Measurements from ENCODE around the gene ZDHHC8. TPM values are rescaled to one million over a fixed set of nuclear protein-coding genes. Genes with fewer than 3 reads are reported as not detected.

ZDHHC8 gene
- total RNA-seq, 1 experiment from 2014 or later = 78.4 TPM

DNA sequence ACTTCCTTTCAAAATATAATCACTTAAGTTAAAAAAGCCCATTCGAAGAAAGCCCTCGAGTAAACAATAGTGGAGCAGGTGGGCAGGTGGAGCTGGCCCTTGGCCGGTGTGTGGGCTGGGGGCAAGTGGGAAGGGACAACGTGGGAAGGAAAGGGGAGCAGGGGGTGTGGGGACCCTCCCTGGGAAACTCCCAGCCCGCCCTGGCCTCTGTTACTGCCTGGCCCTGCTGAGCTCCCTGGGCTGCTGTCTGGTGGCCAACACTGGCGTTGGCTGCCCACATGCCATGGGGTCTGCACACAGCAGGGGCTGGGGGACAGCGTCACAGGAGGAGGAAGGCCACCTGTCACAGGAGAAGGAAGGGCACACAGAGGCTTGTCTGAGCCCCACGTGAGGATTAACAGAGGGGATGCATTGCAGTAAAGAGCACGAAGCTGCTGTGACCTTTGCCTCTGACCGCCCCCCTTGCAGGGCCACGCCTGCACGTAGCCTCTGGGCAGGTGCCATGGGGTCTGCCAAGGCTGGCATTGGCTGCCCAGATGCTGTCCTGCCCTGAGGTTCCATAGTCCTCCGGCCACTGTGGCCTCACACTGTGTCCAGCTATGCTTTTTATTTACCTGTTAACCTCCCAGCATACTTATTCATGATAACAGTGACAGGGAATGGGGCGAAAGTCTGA is 55.4 kb downstream of the ZDHHC8 start:
- H3K27me3 Mint-ChIP-seq (ENCODE audit: unreplicated experiment) = peaks cover 59% of the 10 kb centered on the region
- no peaks in the 10 kb centered on the region for H3K4me1 Mint-ChIP-seq (ENCODE audit: low read depth, unreplicated experiment)
- no peaks in the 10 kb centered on the region for H3K36me3 Mint-ChIP-seq (ENCODE audit: insufficient read depth, unreplicated experiment)
- H3K9me3 Mint-ChIP-seq (ENCODE audit: low read depth, unreplicated experiment) = no peaks in the 10 kb centered on the region
- DNase-seq = no peak
- intact Hi-C loops (cut with micrococcal nuclease; ENCODE audit: unreplicated experiment) = no loop called here
- H3K27ac Mint-ChIP-seq (ENCODE audit: unreplicated experiment) = no peak overlapping the region
- BruUV-seq (replicated peaks) = no TSS peak
- H3K4me3 Mint-ChIP-seq (ENCODE audit: low read depth, unreplicated experiment) = no peak overlapping the region
- TF ChIP-seq, protein P1, sequence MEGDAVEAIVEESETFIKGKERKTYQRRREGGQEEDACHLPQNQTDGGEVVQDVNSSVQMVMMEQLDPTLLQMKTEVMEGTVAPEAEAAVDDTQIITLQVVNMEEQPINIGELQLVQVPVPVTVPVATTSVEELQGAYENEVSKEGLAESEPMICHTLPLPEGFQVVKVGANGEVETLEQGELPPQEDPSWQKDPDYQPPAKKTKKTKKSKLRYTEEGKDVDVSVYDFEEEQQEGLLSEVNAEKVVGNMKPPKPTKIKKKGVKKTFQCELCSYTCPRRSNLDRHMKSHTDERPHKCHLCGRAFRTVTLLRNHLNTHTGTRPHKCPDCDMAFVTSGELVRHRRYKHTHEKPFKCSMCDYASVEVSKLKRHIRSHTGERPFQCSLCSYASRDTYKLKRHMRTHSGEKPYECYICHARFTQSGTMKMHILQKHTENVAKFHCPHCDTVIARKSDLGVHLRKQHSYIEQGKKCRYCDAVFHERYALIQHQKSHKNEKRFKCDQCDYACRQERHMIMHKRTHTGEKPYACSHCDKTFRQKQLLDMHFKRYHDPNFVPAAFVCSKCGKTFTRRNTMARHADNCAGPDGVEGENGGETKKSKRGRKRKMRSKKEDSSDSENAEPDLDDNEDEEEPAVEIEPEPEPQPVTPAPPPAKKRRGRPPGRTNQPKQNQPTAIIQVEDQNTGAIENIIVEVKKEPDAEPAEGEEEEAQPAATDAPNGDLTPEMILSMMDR (IDR thresholded peaks at IDR 0.05; ENCODE audit: unreplicated experiment) = no peak
- CTCF ChIA-PET = interaction anchor here (1.2 kb wide), 1 partner anchor 10 kb away, joined by 3 read pairs; no protein-coding TSS in a partner anchor

DNA sequence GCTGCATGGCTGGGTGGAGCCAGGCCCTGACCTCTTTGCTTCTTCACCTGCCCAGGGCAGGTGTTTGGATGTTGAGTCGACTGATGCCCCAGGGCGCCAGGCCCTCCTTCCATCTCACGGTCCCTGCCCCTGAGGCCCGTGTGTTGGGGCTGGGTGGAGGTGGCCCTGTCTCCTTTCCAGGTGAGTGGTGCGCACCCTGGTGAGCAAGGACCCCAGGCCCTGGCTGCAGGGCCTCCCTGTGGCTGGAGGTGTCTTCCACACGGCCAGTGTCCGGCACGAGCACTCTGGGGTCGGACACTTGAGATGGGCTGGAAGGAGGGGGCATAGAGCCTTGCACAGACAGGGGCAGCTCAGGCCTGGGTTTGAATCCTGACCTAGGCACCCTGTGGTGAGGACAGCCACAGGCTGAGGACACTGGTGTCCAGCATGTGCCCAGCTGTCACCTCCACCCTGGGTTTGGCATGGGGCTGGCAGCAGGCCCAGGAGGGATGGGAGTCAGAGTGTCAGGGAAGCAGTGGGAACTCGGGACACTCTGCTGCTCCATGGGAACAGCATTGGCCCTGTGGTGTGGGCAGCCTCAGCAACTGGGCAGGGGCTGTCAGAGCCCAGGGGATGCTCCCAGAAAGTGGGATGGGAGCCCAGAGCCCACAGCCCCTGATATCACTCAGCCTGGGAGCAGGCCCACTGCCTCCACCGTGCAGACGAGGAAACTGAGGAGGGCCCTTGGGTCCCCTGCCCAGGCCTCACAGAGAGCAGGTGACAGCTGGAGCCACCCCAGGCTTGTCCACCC is 56.4 kb downstream of the ZDHHC8 start:
- CTCF ChIA-PET = interaction anchor here (1.5 kb wide), 1 partner anchor 51 kb away, joined by 5 read pairs; no protein-coding TSS in a partner anchor
- Mint-ChIP-seq H3K27ac (ENCODE audit: unreplicated experiment) (no peak overlapping the region), H3K27me3 (ENCODE audit: unreplicated experiment) (peaks cover 52% of the 10 kb centered on the region), H3K9me3 (ENCODE audit: low read depth, unreplicated experiment) (no peaks in the 10 kb centered on the region), H3K4me3 (ENCODE audit: low read depth, unreplicated experiment) (no peak overlapping the region), H3K36me3 (ENCODE audit: insufficient read depth, unreplicated experiment) (no peaks in the 10 kb centered on the region), H3K4me1 (ENCODE audit: low read depth, unreplicated experiment) (no peaks in the 10 kb centered on the region)
- BruUV-seq (replicated peaks) = no TSS peak
- DNase-seq = no peak
- TF ChIP-seq, protein P1 (IDR thresholded peaks at IDR 0.05; ENCODE audit: unreplicated experiment) = no peak
- intact Hi-C loops (cut with micrococcal nuclease; ENCODE audit: unreplicated experiment) = no loop called here

DNA sequence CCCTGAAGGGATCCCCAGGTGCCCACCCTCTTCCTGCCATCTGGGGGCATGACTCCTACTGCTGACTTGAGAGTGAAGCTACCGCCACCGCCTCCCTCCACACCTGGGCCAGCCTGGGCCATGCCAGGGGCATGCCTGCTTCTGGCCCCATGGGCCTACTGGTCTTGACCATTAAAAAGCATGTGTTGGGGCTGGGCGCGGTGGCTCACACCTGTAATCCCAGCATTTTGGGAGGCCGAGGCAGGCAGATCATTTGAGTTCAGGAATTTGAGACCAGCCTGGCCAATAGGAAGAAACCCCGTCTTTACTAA is 56.9 kb downstream of the ZDHHC8 start:
- intact Hi-C loops (cut with micrococcal nuclease; ENCODE audit: unreplicated experiment) = no loop called here

DNA sequence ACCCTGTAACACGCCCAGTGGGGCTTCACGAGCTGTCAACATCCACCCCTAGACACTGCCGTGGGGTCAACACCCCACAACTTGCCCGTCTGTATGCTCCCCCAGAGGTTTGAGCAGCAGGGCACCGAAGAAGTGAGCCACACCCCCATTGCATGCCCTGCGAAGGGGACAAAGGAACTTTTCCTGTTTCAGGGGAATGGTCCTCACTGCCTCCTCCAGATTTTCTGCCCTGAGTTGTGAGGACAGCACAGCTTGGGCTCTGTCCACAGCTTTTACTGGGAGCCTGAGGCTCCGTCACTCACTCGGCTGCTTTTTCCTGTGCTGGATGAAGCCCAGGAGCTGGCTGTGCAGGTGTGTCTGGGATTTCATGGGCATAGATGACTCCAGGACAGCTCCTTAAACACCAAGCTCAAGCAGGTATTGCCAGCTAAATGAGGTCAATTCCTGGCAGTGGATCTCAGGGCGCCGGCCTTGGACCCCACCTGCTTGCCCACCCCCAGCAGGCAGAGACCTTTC is 59.5 kb downstream of the ZDHHC8 start:
- intact Hi-C loops (cut with micrococcal nuclease; ENCODE audit: unreplicated experiment) = no loop called here
- TF ChIP-seq, protein P1 (IDR thresholded peaks at IDR 0.05; ENCODE audit: unreplicated experiment) = no peak
- CTCF ChIA-PET = interaction anchor here (2.1 kb wide), 1 partner anchor 10 kb away, joined by 8 read pairs; no protein-coding TSS in a partner anchor
- Mint-ChIP-seq H3K9me3 (ENCODE audit: low read depth, unreplicated experiment) (no peaks in the 10 kb centered on the region), H3K4me1 (ENCODE audit: low read depth, unreplicated experiment) (no peaks in the 10 kb centered on the region), H3K27ac (ENCODE audit: unreplicated experiment) (no peak overlapping the region), H3K4me3 (ENCODE audit: low read depth, unreplicated experiment) (no peak overlapping the region), H3K27me3 (ENCODE audit: unreplicated experiment) (peaks cover 29% of the 10 kb centered on the region), H3K36me3 (ENCODE audit: insufficient read depth, unreplicated experiment) (no peaks in the 10 kb centered on the region)
- no TSS peak for BruUV-seq (replicated peaks)
- DNase-seq = no peak

More for the DNA sequence above, 56.9 kb downstream of the ZDHHC8 start:
- Mint-ChIP-seq H3K4me3 (ENCODE audit: low read depth, unreplicated experiment) (no peak overlapping the region), H3K27me3 (ENCODE audit: unreplicated experiment) (peaks cover 46% of the 10 kb centered on the region), H3K4me1 (ENCODE audit: low read depth, unreplicated experiment) (no peaks in the 10 kb centered on the region), H3K36me3 (ENCODE audit: insufficient read depth, unreplicated experiment) (no peaks in the 10 kb centered on the region), H3K27ac (ENCODE audit: unreplicated experiment) (no peak overlapping the region), H3K9me3 (ENCODE audit: low read depth, unreplicated experiment) (no peaks in the 10 kb centered on the region)
- BruUV-seq (replicated peaks) = no TSS peak
- CTCF ChIA-PET = interaction anchor here (0.6 to 1.5 kb wide), 2 partner anchors 51 to 59 kb away, joined by 3 to 5 read pairs; no protein-coding TSS in a partner anchor
- no peak for DNase-seq
- TF ChIP-seq, protein P1 (IDR thresholded peaks at IDR 0.05; ENCODE audit: unreplicated experiment) = no peak
